GM12865 (cell line): ENCODE results near the gene PPP2R2C.

Source experiments
- DNase-seq: peaks from one replicate; pipeline ENCODE4 v3.0.0; 2010; ENCODE audit warnings: low read depth
- H3K4me3 ChIP-seq: 2 replicates; pipeline ENCODE4 v1.5.1; 2011; ENCODE audit warnings: mild to moderate bottlenecking, low read depth, low read length, control low read depth
- CTCF ChIP-seq: IDR thresholded peaks from 2 replicates; pipeline ENCODE4 v1.5.1; 2011; ENCODE audit warnings: low read length, control low read depth, low read depth, inconsistent platforms; ENCODE audit not compliant: insufficient read depth; ENCODE audit errors: missing control alignments

The PPP2R2C gene

GRCh38 chr4:6472387-6473263 is at the start of gene PPP2R2C:
Gene PPP2R2C (minus strand): TSS chr4:6472614. CDS start chr4:6472229, 385 bp downstream.
- H3K4me3 ChIP-seq, result no peak within 1 kb of the TSS
- no peak for DNase-seq
- TF ChIP-seq CTCF, result no peak

GRCh38 chr4:6520978-6521377 is 48.6 kb upstream of the PPP2R2C start:
- H3K4me3 ChIP-seq, result no peak overlapping the region
- DNase-seq, result no peak
- no peak for TF ChIP-seq CTCF

- no peak overlapping the region for H3K4me3 ChIP-seq
- TF ChIP-seq CTCF, result no peak
- no peak for DNase-seq
Observed at GRCh38 chr4:6520051-6520636, 47.7 kb upstream of the PPP2R2C start.

- no peak for TF ChIP-seq CTCF
- DNase-seq, result no peak
Observed at GRCh38 chr4:6517171-6517570, 44.8 kb upstream of the PPP2R2C start.

GRCh38 chr4:6516762-6517161 is 44.3 kb upstream of the PPP2R2C start:
- H3K4me3 ChIP-seq, result no peak overlapping the region
- no peak for TF ChIP-seq CTCF
- DNase-seq, result no peak

More at GRCh38 chr4:6517171-6517570, 44.8 kb upstream of the PPP2R2C start:
- no peak overlapping the region for H3K4me3 ChIP-seq

GRCh38 chr4:6516281-6516680 is 43.9 kb upstream of the PPP2R2C start:
- no peak overlapping the region for H3K4me3 ChIP-seq
- no peak for DNase-seq
- no peak for TF ChIP-seq CTCF

GRCh38 chr4:6513678-6514077 is 41.3 kb upstream of the PPP2R2C start:
- H3K4me3 ChIP-seq, result no peak overlapping the region
- no peak for TF ChIP-seq CTCF
- no peak for DNase-seq
